HG02938 (cell line): ENCODE measurements around the gene NRXN2.

ENCODE experiments used
- ATAC-seq: cut with Tn5 transposase; IDR thresholded peaks from one replicate; pipeline ENCODE4 v1.9.1; 2021; ENCODE audit warnings: mild to moderate bottlenecking, moderate library complexity; ENCODE audit not compliant: unreplicated experiment

NRXN2 gene

GRCh38 chr11:64594159-64594939, 128.6 kb downstream of the NRXN2 start:
- no peak for ATAC-seq

GRCh38 chr11:64593156-64594105, 129.6 kb downstream of the NRXN2 start:
- no peak for ATAC-seq

GRCh38 chr11:64592656-64593055, 130.3 kb downstream of the NRXN2 start:
- no peak for ATAC-seq

DNA sequence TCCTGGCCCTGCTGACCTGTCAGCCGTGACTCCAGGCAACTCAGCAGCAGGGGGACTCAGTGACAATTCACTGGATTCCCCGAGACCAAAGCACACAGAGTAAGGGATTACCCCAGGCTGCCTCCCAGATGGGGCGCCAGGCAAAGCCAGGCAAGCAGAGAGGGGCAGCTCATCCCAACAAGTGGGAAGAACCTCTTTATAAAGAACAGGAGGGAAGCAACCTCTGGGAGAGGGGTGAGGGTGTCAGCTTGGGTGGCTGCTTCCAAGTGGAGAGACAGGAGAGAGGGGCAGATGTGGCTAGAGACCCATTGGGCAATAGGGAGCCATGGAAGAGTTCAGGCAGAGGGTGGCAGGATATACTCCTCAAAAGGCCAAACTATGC, 130.8 kb downstream of the NRXN2 start:
- ATAC-seq: no peak

GRCh38 chr11:64591257-64592233, 131.5 kb downstream of the NRXN2 start:
- no peak for ATAC-seq

- no peak for ATAC-seq
Observed at GRCh38 chr11:64590763-64591221, 132.2 kb downstream of the NRXN2 start, which contains the start of gene SLC22A12. SLC22A12 (plus strand) TSS chr11:64591220; CDS start chr11:64591557, 337 bp downstream.

GRCh38 chr11:64588701-64589100, 134.3 kb downstream of the NRXN2 start:
- ATAC-seq: no peak

- ATAC-seq: no peak
Observed at GRCh38 chr11:64586366-64586765, 136.6 kb downstream of the NRXN2 start.

DNA sequence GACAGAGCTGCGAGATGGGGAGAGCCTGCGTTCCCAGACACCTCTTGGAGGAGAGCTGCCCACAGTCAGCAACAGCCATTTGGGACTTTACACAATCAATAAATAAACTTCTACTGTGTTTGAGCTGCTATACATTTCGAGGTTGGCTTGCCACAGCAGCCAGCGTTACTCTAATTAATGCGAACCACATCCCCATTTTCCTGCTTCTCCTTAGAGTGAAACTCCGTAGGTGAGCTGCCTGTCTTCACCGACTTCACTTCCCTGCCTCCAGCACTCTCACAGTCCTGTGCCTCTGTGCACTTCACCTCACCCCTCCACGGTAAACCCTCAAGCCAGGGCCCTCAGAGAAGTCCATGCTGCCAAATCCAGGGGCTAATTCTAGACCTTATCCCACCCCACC, 137.8 kb downstream of the NRXN2 start:
- no peak for ATAC-seq

GRCh38 chr11:64583296-64584262, 139.4 kb downstream of the NRXN2 start:
- ATAC-seq: no peak

DNA sequence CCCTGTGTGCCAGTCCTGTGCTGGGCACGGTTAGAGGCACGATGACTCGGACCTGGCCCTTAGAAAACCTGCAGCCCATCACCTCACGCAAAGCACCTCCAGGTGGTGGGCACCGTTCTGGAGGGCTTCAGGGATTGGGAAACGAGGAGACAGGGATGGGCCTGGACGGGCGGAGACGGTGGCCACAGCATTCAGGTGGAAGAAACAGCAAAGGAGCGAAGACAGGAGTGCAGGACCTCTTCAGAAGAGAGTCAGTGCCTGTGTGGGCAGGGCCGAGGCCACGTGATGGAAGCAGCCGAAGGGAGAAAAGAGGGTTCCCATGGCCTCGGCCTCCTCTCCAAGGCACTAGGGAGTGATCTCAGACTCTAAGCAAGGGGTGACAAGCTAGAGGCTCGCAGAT, 140.1 kb downstream of the NRXN2 start:
- no peak for ATAC-seq

- no peak for ATAC-seq
Observed at GRCh38 chr11:64581057-64581523, 141.9 kb downstream of the NRXN2 start.

GRCh38 chr11:64580412-64580811, 142.6 kb downstream of the NRXN2 start:
- ATAC-seq: no peak

DNA sequence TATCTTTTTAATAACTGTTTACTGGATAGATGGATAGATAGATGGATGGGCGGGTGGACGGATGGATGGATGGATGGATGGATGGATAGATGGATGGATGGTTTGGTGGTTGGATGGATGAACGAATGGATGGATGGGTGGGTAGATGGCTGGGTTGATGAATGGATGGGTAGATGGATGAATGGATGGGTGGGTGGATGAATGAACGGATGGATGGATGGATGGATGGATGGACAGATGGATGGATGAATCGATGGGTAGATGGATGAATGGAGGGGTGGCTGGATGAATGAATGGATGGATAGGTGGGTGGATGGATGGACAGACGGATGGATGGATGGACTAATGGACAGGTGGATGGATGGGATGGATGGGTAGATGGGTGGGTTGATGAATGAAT, 145.8 kb downstream of the NRXN2 start:
- no peak for ATAC-seq

DNA sequence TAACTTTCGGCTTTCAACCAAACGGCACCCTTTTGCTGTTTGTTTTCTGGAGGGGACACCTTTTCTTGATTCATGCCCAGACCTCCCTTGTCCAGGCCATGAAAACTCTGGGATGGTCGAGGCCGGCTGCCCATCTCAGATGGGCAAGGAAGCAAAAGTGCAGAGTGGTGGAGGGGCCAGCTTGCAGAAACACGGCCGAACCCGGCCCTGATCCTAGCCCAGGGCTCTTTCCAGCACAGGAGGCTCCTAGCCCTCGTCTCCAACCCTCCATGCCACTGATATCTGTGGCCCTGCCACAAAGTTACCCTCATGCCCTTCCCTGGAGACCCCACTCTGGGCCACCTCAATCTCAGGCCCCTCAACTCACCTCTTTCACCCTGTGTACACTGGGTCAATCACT, 150.9 kb downstream of the NRXN2 start:
- no peak for ATAC-seq

DNA sequence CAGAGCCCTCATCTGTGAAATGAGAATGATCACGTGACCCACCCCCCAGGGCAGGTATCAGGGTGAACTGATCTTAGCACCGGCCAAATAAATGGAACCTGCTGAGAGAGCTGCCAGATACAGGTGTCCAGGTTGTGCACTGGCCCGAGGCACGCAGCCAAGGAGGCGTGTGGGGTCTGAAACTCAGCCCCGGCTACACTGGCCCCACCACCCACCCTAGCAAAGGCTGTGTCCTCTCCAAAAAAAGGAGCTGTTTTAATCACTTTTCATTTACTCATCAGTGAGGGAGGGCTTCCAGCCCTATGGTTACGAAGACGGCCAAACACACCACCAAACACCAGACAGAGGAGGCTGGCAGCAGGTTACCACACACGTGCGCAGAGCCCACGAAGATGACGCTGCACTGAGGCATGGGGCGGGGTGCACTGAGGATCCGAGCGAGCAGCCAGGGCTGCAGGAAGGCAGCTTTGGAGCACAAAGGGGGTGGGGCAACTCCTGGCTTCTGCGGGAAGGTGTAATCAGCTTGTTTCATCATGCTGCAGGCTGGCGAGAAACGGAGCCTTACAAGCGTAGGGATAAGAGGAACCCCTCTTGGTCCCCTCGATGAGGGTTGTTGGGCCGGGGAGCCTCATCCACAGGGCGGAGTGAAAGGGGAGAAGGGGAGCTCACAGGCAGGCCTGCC, 151.4 kb downstream of the NRXN2 start:
- ATAC-seq: no peak

DNA sequence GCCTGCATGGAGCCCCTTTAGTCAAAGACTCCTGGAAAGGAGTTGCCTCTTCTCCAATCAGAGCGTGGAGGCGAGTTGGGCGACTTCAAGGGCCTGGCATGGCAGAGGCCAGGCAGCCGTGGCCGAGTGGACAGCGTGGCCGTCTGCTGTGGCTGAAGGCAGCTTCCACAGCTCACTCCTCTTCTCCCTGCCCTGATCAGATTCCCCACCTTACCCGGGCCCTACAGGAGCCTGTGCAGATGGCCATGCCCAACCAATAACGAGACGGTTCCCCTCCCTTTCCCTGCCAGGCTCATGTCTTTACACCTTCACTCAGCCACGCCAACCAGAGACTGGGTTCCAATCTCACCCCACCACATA, 152.0 kb downstream of the NRXN2 start:
- ATAC-seq: no peak

- ATAC-seq: no peak
Observed at GRCh38 chr11:64570341-64570740, 152.7 kb downstream of the NRXN2 start.
